ENCODE data around the gene KSR2.

- no peak for TF ChIP-seq CTCF (IDR thresholded peaks at IDR 0.05; ENCODE audit: low read length)
- TF ChIP-seq EZH2 (IDR thresholded peaks at IDR 0.05; ENCODE audit: borderline replicate concordance, low read length): no peak
Observed at GRCh38 chr12:117699118-117699517, 269.7 kb downstream of the KSR2 start.
